Activated naive CD8-positive, alpha-beta T cell treated with anti-CD3 and anti-CD28 coated beads, Interleukin-2, amount 10 ng/mL, durations not matched to agents 7 days and 5 days (primary cell): Measurements from ENCODE around the gene CCNL1. TPM values are rescaled to one million over a fixed set of nuclear protein-coding genes. Genes with fewer than 3 reads are reported as not detected.
"Not testable (repeated sequence)": the region's sequence is repeated elsewhere in the genome, so short reads cannot be mapped to it uniquely, and the experiment has no call there.

Experiments used
- ATAC-seq: fragments of 150-1000 bp; cut with Tn5 transposase; one replicate; pipeline ENCODE4 v1.10.0; 2021; ENCODE audit warnings: low read depth, moderate library complexity
- POLR2A ChIA-PET: fragments of 350-600 bp; sonication (Branson Sonifier 250); formaldehyde crosslinking; loops from one replicate; lab custom pipeline; 2021; ENCODE audit warnings: antibody characterized with exemption; lab: Charles Lee
- DNase-seq: peaks from one replicate; pipeline ENCODE4 v3.0.0; 2021
- H3K27ac Mint-ChIP-seq: one replicate; pipeline ENCODE4 v1.8.0; 2022; ENCODE audit warnings: mild to moderate bottlenecking, mixed read lengths
- H3K27me3 Mint-ChIP-seq: one replicate; pipeline ENCODE4 v1.8.0; 2022; ENCODE audit warnings: mild to moderate bottlenecking, moderate library complexity, mixed read lengths
- H3K36me3 Mint-ChIP-seq: one replicate; pipeline ENCODE4 v1.8.0; 2021; ENCODE audit warnings: mild to moderate bottlenecking, mixed read lengths
- H3K4me1 Mint-ChIP-seq: one replicate; pipeline ENCODE4 v1.8.0; 2021; ENCODE audit warnings: mixed read lengths
- H3K4me3 Mint-ChIP-seq: one replicate; pipeline ENCODE4 v1.8.0; 2022; ENCODE audit warnings: mild to moderate bottlenecking, moderate library complexity, mixed read lengths
- H3K9me3 Mint-ChIP-seq: one replicate; pipeline ENCODE4 v1.8.0; 2021; ENCODE audit warnings: mixed read lengths
- total RNA-seq, 2 experiments: library from RNA; stranded (reverse); gene quantifications; one replicate each; pipeline ENCODE4 v1.2.3, GENCODE V29; 2021

The CCNL1 gene
- total RNA-seq, 2 experiments from 2014 or later = 276 to 280 TPM

DNA sequence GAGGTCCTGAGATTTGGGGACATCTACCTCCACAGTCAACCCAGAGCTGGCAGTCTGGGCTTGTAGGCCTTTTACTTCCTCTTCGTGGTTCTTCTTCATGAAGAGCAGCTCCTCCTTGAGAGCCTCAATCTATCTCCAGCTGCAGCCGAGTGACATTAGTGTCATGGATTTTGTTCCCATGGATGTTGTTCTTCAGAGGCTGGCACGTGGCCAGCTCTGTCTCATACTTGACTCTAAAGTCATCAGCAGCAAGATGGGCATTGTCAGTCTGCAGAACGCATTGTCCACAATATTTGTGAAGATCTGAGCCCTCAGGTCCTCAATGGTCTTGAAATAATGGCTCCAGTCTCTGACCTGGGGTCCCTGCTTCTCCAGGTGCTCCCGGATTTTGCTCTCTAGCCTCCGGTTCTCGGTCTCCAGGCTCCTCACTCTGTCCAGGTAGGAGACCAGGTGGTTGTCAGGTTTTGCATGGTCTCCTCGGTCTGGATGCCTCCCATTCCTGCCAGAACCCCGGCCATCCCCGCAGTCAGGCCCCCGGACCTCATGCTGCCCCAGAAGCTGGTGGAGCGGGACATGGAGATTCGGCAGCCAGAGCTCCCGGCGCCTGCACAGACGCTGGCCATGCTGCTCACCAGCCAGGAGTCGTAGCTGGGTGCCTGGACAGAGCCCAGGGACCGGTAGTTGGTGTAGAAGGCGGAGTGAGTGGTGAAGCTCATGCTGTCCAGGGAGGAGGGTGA is 3.4 kb upstream of the CCNL1 start:
- H3K27ac Mint-ChIP-seq = peak overlapping the region; percentile 69
- POLR2A ChIA-PET = interaction anchor here (1.0 to 7.7 kb wide), 2 partner anchors 11 to 13 kb away, joined by 3 to 527 read pairs; no protein-coding TSS in a partner anchor
- peaks cover 13% of the 10 kb centered on the region for H3K36me3 Mint-ChIP-seq
- H3K9me3 Mint-ChIP-seq = no peaks in the 10 kb centered on the region
- H3K4me1 Mint-ChIP-seq = peaks cover 21% of the 10 kb centered on the region
- ATAC-seq = no peak
- DNase-seq = no peak
- H3K4me3 Mint-ChIP-seq = no peak overlapping the region
- no peaks in the 10 kb centered on the region for H3K27me3 Mint-ChIP-seq

DNA sequence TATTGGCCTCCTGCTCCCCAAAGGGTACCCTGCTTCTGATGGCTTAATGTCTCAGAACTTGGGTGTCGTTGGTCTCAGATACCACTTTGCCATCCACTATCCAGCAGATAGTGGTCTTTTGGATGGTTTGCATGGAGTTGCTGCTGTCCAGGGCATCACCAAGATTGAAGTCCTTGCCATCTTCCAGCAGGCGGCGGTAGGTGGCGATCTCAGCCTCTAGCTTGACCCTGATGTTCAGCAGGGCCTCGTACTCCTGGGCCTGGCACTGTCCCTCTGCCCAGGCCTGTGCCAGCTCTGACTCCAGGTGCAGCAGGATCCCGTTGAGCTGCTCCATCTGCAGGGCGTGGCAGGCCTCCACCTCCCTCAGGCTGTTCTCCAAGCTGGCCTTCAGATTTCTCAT is 2.7 kb upstream of the CCNL1 start:
- ATAC-seq, DNase-seq, H3K4me3 Mint-ChIP-seq, H3K9me3 Mint-ChIP-seq, H3K27me3 Mint-ChIP-seq, H3K27ac Mint-ChIP-seq: not testable (repeated sequence)
- peaks cover 28% of the 10 kb centered on the region for H3K4me1 Mint-ChIP-seq
- H3K36me3 Mint-ChIP-seq = peaks cover 21% of the 10 kb centered on the region
- POLR2A ChIA-PET = interaction anchor here (1.0 to 7.7 kb wide), 2 partner anchors 12 to 13 kb away, joined by 3 to 527 read pairs; no protein-coding TSS in a partner anchor

DNA sequence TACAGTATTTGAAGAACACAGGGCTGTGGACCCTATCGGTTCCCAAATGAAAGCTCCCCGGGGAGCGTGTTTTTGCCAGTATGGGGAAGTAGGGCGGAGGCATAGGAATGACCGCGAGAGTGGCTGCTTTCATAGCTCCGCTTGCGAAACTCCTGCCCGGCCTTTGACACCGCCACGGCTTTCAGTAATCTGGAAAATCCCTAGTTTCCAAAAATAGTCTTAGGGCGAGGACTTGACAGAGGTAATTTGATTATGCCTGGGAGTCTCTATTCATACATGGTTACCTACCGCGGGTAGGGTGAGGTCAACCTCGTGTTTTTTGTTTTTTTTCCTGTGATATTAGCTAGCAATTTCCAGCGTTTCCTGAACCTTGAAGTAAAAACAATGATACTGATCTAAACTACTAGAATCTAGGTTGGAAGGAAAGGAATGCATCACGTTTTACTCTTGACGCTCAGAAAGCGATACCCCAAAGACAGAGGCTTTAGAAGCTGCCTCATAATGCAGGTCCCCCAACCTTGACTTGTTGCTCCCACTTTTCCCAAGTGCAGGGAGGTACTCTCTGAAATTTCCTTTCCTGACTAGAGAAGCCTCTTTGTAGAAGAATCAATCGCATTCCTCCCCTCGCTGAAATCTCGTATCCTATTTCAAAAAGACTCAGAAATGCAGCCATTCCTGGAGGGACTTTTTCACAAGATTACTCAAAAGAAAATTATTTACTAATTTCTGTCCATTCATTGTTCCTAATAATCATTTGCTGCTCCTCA is 894 bp upstream of the CCNL1 start:
- Mint-ChIP-seq H3K9me3 (no peaks in the 10 kb centered on the region), H3K27me3 (no peaks in the 10 kb centered on the region), H3K4me3 (peak overlapping the region; percentile 83), H3K36me3 (peaks cover 37% of the 10 kb centered on the region), H3K4me1 (peaks cover 40% of the 10 kb centered on the region), H3K27ac (peak overlapping the region; percentile 85)
- ATAC-seq (peak; percentile 13), DNase-seq (no peak)
- POLR2A ChIA-PET = interaction anchor here (0.6 to 7.7 kb wide), 21 partner anchors 8 to 1307 kb away, joined by 3 to 527 read pairs (median 7); partner anchors contain the start of genes SSR3 and TIPARP

DNA sequence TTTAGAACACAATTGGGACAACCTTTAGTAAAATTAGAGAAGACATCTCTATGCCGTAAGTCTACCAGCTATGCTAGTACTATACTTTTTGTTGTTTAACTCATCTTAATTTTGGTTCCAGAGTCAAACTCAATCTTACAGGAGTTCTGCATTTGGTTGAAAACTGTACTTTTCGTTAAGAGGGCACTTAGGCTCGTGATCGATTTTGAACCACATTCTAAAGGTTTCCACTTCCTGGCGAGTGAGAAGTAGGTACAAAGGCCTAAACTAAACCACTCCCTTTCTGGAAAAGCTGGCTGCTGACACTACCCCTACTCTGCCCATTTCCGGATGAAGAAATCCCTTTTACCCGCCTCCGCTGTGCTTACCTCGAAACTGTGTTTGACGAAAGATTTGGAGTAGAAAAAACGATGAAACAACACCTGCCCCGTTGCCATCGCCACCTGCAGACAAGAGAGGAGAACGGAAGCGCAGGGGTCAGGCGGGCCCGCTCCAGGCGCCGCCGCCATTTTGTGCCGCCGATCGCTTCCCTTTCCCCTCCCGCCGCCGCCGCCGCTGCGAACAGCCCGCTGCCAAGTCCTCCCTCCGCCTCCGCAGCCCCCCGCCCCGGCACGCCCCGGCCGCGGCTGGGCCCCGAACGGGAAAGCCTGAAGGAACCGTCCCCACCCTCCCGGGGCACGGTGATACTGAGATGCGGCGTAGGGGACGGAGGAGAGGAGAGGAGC is 748 bp downstream of the CCNL1 start:
- no peaks in the 10 kb centered on the region for H3K9me3 Mint-ChIP-seq
- peak overlapping the region; percentile 83 for H3K4me3 Mint-ChIP-seq
- peaks cover 52% of the 10 kb centered on the region for H3K36me3 Mint-ChIP-seq
- no peaks in the 10 kb centered on the region for H3K27me3 Mint-ChIP-seq
- H3K4me1 Mint-ChIP-seq = peaks cover 52% of the 10 kb centered on the region
- POLR2A ChIA-PET = interaction anchor here (0.9 to 7.7 kb wide), 22 partner anchors 8 to 1289 kb away, joined by 3 to 527 read pairs (median 6); partner anchors contain the start of gene TIPARP
- H3K27ac Mint-ChIP-seq = peak overlapping the region; percentile 85
- ATAC-seq (peak; percentile 53), DNase-seq (peak; percentile 87)

DNA sequence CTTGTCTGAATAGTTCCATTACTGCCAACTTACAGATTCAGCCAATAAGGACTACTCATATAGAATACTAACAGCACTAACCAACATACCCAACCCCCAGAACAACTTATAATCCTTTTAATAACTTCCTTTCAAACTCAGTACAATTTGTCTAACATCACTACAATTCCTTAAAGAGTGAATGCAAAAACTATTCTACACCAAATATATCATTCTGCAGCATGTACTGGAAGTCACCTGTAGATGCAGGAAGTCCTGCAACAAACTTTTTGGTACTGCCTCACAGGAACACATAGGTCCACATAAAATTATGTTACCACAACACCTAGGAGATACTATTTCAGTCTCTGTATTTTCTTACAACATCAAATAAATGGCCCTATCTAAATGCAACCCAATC is 2.1 kb downstream of the CCNL1 start:
- DNase-seq (no peak), ATAC-seq (no peak)
- POLR2A ChIA-PET = no interaction called here
- Mint-ChIP-seq H3K4me3 (peak overlapping the region; percentile 83), H3K4me1 (peaks cover 49% of the 10 kb centered on the region), H3K27ac (peak overlapping the region; percentile 85), H3K27me3 (no peaks in the 10 kb centered on the region), H3K36me3 (peaks cover 52% of the 10 kb centered on the region), H3K9me3 (no peaks in the 10 kb centered on the region)

DNA sequence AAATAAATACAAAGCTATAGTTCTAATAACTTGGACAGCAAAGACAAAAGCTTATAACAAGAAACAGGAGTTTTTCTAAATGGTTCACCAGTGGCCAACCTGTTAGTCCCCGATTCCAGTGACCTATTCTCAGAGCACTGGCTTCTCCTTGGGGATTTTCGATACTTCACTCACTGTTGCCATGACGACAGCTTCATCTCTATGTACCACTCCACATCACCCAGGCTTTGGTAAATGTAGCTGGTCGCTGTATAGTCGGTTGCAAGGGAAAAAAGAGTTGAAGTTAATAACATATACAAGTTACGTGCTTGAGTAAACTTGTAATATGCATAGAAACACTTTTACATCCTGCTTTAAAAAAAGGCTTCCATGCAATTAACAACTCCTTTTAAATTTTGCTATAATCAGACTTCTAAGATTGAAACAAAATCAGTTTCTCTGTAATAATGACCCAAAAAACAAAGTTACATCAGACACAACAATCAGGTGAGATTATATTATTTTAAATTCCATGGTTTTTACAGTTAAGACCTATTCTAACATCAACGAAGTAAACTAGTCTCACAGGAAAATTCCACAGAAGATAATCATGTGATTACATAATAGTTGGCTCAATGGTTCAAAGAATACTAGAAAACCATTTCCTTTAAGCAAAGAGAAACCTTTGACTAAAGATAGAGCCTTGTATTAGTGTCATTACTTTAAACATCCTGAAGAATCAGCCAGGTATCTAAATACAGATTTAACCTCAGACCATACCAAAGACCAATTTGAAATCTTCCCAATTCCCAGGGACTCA is 2.9 kb downstream of the CCNL1 start:
- DNase-seq = no peak
- POLR2A ChIA-PET = interaction anchor here (1.1 to 2.4 kb wide), 2 partner anchors 13 to 18 kb away, joined by 3 to 17 read pairs; no protein-coding TSS in a partner anchor
- H3K9me3 Mint-ChIP-seq = no peaks in the 10 kb centered on the region

DNA sequence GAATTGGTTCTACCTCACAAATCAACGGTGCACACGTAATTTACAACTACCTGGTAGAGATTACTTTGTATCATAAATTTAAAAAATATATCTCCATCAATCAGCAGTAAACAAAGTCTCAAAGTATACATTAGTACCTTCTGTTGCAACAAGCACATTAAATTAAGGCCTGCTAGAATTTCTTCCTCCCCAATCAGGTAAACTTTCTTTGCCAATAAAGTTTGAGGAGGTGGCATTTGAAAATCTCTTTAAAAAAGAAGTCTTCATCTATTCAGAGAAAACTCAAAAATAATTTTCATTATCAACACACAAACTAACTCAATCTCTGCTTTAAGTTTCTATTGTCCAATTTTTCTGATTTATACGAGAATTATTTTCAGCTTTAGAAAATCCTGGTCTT is 4.4 kb downstream of the CCNL1 start:
- H3K4me1 Mint-ChIP-seq = peaks cover 48% of the 10 kb centered on the region
- ATAC-seq (no peak), DNase-seq (no peak)
- no peaks in the 10 kb centered on the region for H3K27me3 Mint-ChIP-seq
- POLR2A ChIA-PET = interaction anchor here (1.1 to 2.4 kb wide), 2 partner anchors 19 to 481 kb away, joined by 3 to 17 read pairs; partner anchors contain the start of gene TIPARP
- peaks cover 58% of the 10 kb centered on the region for H3K36me3 Mint-ChIP-seq
- H3K27ac Mint-ChIP-seq = peak overlapping the region; percentile 35
- no peaks in the 10 kb centered on the region for H3K9me3 Mint-ChIP-seq
- peak overlapping the region; percentile 83 for H3K4me3 Mint-ChIP-seq

More for the DNA sequence above, 2.9 kb downstream of the CCNL1 start:
- Mint-ChIP-seq H3K27ac (peak overlapping the region; percentile 50), H3K4me1 (peaks cover 49% of the 10 kb centered on the region), H3K36me3 (peaks cover 52% of the 10 kb centered on the region), H3K27me3 (no peaks in the 10 kb centered on the region), H3K4me3 (peak overlapping the region; percentile 83)
- no peak for ATAC-seq

DNA sequence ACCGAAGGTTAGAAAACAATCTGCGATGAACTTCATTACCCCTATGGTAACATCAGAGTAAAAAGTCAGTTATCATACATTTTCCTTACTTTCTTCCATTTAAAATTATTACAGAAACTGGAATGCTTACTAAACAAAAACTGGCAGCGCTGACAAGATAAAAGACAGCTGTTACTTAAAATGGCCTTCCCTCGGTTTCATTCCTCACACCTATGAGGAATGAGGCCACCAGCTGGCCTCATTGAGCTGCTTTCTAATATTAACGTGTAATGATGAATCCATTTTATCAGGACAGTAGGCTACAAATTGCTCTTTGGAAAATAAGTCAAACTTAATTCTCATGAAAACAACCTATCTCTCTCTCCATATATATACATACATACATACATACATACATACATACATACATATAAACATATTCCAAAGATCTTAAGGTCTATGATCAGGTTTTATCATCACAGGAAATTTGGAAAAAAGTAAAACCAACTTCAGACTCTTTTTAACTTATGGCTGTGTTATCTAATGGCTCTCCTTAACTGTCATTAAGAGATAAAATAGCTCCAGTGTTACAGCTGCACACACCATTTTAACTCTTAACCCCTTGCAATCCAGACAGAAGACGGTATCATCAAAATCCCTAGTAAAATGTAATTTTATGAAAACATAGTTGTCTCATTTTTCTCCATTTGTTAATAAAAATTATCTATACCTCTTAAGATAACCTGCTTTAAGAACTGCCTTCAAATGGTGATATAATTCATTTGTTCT is 5.2 kb downstream of the CCNL1 start:
- ATAC-seq (no peak), DNase-seq (no peak)
- Mint-ChIP-seq H3K9me3 (no peaks in the 10 kb centered on the region), H3K27me3 (no peaks in the 10 kb centered on the region), H3K4me3 (peak overlapping the region; percentile 83), H3K27ac (peak overlapping the region; percentile 69), H3K4me1 (peaks cover 48% of the 10 kb centered on the region), H3K36me3 (peaks cover 59% of the 10 kb centered on the region)
- POLR2A ChIA-PET = interaction anchor here (0.9 to 2.4 kb wide), 3 partner anchors 20 to 480 kb away, joined by 3 to 17 read pairs (median 3); partner anchors contain the start of gene TIPARP

DNA sequence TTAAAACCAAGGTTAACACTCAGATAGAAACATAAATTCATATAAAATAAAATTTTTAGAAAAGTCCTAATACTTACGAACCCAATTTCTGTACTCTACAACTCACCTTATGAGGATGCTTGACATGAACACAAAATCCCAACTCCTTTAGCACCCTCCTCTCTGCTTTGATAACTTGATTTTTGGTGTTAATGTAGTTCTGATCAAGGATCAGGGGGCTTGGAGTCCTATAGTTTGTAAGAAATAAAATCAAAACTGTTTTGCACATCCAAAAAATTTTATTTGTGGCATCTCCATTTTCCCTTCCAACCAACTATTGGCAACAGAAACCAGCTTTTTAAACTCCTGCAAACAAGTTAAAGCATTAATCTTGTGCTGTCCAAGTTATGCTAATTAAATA is 7.0 kb downstream of the CCNL1 start:
- H3K27ac Mint-ChIP-seq = no peak overlapping the region
- no peak overlapping the region for H3K4me3 Mint-ChIP-seq
- H3K4me1 Mint-ChIP-seq = peaks cover 46% of the 10 kb centered on the region
- H3K27me3 Mint-ChIP-seq = no peaks in the 10 kb centered on the region
- no peaks in the 10 kb centered on the region for H3K9me3 Mint-ChIP-seq
- H3K36me3 Mint-ChIP-seq = peaks cover 57% of the 10 kb centered on the region
- DNase-seq = no peak
- no peak for ATAC-seq
- POLR2A ChIA-PET = interaction anchor here (1.2 kb wide), 1 partner anchor 8 kb away, joined by 4 read pairs; no protein-coding TSS in a partner anchor

DNA sequence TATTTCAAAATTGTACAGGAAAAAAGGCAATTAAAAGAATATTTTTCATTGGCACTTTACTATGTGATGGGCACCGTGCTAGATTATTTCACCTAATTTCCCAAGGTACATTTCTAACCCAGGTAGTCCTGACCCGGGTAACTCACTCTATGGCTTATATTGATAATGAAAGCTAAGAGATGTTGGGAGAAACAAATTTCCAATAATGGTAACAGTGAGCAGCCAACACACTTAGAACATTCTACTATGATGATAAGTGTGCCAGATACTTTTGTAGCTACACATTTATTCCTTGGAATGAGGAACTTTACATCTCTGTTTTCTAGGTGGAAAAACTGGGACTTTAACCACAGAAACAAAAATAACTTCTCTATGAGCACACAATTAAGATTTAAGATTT is 7.5 kb downstream of the CCNL1 start:
- no peaks in the 10 kb centered on the region for H3K27me3 Mint-ChIP-seq
- peaks cover 54% of the 10 kb centered on the region for H3K36me3 Mint-ChIP-seq
- no peak overlapping the region for H3K27ac Mint-ChIP-seq
- POLR2A ChIA-PET = interaction anchor here (1.2 kb wide), 1 partner anchor 8 kb away, joined by 4 read pairs; no protein-coding TSS in a partner anchor
- no peak overlapping the region for H3K4me3 Mint-ChIP-seq
- no peak for DNase-seq
- H3K9me3 Mint-ChIP-seq = no peaks in the 10 kb centered on the region
- H3K4me1 Mint-ChIP-seq = peaks cover 43% of the 10 kb centered on the region
- ATAC-seq = no peak

DNA sequence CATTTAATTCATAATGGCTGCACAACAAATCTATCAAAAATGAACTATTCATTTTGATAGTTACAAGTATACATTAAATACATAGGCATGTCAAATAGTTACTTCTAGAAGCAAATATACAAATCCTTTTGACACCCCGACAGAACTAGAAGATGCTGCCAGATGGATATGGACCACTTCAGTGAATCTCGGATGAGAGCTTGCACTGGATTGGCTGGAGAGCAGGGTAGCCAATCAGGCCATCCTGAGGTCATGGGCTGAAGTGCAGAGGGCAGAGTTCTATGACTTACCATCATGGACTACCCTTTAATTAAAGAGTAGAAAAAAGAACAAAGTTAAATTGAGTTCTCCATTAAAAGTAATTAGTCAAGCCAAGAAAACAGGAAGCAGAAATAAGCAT is 8.3 kb downstream of the CCNL1 start:
- Mint-ChIP-seq H3K27me3 (no peaks in the 10 kb centered on the region), H3K4me1 (peaks cover 38% of the 10 kb centered on the region), H3K9me3 (no peaks in the 10 kb centered on the region), H3K27ac (no peak overlapping the region), H3K36me3 (peaks cover 50% of the 10 kb centered on the region), H3K4me3 (no peak overlapping the region)
- POLR2A ChIA-PET = interaction anchor here (2.1 kb wide), 1 partner anchor 8 kb away, joined by 15 read pairs; the partner anchor contains the start of gene CCNL1
- ATAC-seq (no peak), DNase-seq (no peak)
